ENCODE measurements around the gene TRIM29. TPM values are rescaled to one million over a fixed set of nuclear protein-coding genes. Genes with fewer than 3 reads are reported as not detected.

The TRIM29 gene
- total RNA-seq, 2 donors from 2014 or later, result 0.26 to 6.3 TPM

DNA sequence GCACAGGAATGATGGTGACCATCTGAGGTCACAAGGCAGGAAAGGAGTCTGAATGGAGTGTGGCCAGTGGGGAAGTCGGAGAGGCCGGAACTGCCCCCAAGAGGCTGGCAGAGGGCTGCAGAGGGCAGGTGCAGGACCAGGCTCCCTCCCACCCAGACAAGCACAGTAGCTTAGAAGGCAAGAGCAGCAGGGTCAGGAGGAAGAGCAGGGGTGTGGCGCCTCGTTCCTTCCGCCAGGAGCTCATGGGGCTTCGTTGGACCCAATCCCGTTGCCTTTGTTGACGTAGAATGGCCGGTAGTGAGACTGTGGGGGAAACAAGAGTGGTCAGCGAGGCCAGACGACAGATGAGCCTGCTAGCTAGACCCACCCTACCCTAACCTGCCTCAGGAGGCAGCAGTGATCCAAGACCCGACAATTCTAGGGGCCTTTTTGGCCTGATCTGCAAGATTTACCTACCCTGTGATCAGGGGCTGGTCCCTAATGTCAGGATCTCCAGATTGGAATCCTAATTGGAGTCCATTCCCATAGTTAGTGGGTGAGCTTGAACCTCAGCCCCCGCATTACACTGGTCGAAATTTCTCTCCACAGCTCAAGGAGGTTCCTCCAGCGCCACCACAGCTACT, 25.6 kb downstream of the TRIM29 start:
- Histone ChIP-seq H3K27me3 (no peaks in the 10 kb centered on the region), H3K9me3 (no peaks in the 10 kb centered on the region), H3K4me1 (no peaks in the 10 kb centered on the region), H3K36me3 (replicated peaks in 1 of 2; ENCODE audit: insufficient read depth in 1 of 2, low read depth in 2 of 2) (no peaks in the 10 kb centered on the region), H3K27ac (no peak overlapping the region), H3K4me3 (no peak overlapping the region)
- intact Hi-C loops (cut with DNase I), result loop anchor here (5.0 kb wide), 1 partner anchor 450 kb away; no protein-coding TSS in a partner anchor
- ATAC-seq, result no peak
- TF ChIP-seq, protein P1, sequence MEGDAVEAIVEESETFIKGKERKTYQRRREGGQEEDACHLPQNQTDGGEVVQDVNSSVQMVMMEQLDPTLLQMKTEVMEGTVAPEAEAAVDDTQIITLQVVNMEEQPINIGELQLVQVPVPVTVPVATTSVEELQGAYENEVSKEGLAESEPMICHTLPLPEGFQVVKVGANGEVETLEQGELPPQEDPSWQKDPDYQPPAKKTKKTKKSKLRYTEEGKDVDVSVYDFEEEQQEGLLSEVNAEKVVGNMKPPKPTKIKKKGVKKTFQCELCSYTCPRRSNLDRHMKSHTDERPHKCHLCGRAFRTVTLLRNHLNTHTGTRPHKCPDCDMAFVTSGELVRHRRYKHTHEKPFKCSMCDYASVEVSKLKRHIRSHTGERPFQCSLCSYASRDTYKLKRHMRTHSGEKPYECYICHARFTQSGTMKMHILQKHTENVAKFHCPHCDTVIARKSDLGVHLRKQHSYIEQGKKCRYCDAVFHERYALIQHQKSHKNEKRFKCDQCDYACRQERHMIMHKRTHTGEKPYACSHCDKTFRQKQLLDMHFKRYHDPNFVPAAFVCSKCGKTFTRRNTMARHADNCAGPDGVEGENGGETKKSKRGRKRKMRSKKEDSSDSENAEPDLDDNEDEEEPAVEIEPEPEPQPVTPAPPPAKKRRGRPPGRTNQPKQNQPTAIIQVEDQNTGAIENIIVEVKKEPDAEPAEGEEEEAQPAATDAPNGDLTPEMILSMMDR (IDR thresholded peaks at IDR 0.05), result no peak
- TF ChIP-seq POLR2A (IDR thresholded peaks at IDR 0.05), result no peak
- 71 to 81% methylated on average over 15 of the region's 15 CpGs for WGBS, 2 donors
- DNase-seq, result no peak

DNA sequence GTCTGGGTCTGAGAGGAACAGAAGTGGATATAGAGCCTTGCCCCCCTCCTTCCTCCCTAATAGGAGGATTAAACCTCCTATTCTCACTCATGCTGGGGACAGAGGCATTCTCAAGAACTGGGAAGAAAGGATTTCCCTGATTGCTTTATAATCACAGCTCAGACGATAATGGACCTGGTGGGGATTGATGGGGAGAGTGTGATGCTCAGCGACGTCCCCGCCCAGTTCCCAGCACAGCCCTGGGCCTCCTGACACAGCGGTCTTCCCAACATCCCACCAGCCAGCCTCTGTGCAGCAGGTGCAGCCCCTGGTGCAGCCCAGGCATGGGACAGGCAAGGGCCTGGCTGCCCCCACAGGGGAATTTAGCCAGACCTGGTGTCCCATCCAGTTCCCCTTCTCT, 28.4 kb downstream of the TRIM29 start:
- no peak for ATAC-seq
- 45 to 53% methylated on average over 2 to 5 of the region's 5 CpGs for WGBS, 2 donors
- no peak overlapping the region for H3K4me3 ChIP-seq
- H3K4me1 ChIP-seq, result no peaks in the 10 kb centered on the region
- H3K36me3 ChIP-seq (replicated peaks in 1 of 2; ENCODE audit: insufficient read depth in 1 of 2, low read depth in 2 of 2), result no peaks in the 10 kb centered on the region
- no peak for DNase-seq
- no peaks in the 10 kb centered on the region for H3K9me3 ChIP-seq
- H3K27ac ChIP-seq, result no peak overlapping the region
- no peaks in the 10 kb centered on the region for H3K27me3 ChIP-seq
- TF ChIP-seq, protein P1 (IDR thresholded peaks at IDR 0.05), result no peak
- TF ChIP-seq POLR2A (IDR thresholded peaks at IDR 0.05), result no peak
- intact Hi-C loops (cut with DNase I), result loop anchor here (5.0 kb wide), 1 partner anchor 627 kb away; no protein-coding TSS in a partner anchor

DNA sequence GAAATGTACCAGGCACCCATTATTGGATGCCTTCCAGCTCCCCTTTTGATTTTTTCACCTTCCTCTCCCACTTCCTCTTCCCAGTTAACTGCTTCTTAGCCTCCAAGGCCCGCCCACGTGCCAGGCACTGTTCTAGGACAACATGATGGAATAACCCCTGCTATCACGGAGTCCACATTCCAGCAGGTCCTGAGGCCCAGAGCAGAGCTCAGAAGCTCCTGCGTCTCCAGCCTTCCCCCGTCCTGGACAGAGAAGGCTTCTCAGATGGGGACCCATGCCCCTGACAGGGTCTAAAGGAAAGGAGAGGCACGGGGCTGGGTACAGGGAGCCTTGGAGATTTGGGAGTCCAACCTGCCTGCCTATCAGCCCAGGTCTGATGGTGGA, 29.1 kb downstream of the TRIM29 start:
- H3K4me3 ChIP-seq, result no peak overlapping the region
- no peaks in the 10 kb centered on the region for H3K36me3 ChIP-seq (replicated peaks in 1 of 2; ENCODE audit: insufficient read depth in 1 of 2, low read depth in 2 of 2)
- H3K27ac ChIP-seq, result no peak overlapping the region
- intact Hi-C loops (cut with DNase I), result loop anchor here (5.0 kb wide), 1 partner anchor 626 kb away; no protein-coding TSS in a partner anchor
- WGBS, 2 donors, result 25 to 33% methylated on average over 6 of the region's 6 CpGs
- DNase-seq, result peak in 1 of 4 donors; percentile 16
- H3K4me1 ChIP-seq, result no peaks in the 10 kb centered on the region
- no peak for ATAC-seq
- no peak for TF ChIP-seq POLR2A (IDR thresholded peaks at IDR 0.05)
- TF ChIP-seq, protein P1 (IDR thresholded peaks at IDR 0.05), result no peak
- no peaks in the 10 kb centered on the region for H3K27me3 ChIP-seq
- no peaks in the 10 kb centered on the region for H3K9me3 ChIP-seq

DNA sequence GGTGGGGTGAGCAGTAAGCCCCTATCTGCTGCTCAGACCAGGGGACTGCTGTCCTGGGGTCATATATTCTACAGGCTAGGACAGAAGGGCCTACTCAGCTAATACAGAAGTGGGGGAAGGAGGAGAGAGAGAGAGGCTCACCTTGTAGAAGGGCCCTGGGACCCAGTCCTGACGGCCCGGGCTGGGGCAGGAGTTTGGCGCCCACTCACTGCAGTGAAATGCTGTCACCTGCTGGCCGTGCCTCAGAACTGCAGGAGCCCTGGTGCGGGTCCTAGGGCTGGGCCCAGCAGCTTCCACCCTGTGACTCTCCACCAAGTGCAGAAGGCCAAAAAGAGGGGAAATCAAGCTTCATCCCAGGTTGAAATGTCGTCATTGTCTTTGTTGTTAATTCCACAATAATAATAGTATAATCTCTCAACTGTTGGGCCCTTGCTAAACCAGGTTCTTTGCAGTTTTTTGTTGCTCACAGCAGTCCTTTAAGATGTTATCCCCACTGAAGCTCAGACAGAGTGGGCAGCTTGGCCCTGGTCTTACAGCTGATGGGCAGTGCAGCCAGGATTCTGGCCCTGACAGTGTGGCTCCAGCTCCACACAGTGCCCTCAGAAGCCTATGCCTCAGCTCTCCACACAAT, 29.6 kb downstream of the TRIM29 start:
- WGBS, 2 donors, result 1 to 4% methylated on average over 5 to 6 of the region's 6 CpGs
- peak; percentile 86 for ATAC-seq
- peak; percentile 66 to 80 (median 75) for DNase-seq
- Histone ChIP-seq H3K4me1 (no peaks in the 10 kb centered on the region), H3K9me3 (no peaks in the 10 kb centered on the region), H3K36me3 (replicated peaks in 1 of 2; ENCODE audit: insufficient read depth in 1 of 2, low read depth in 2 of 2) (no peaks in the 10 kb centered on the region), H3K4me3 (no peak overlapping the region), H3K27ac (no peak overlapping the region), H3K27me3 (no peaks in the 10 kb centered on the region)
- intact Hi-C loops (cut with DNase I), result loop anchor here (5.0 kb wide), 1 partner anchor 626 kb away; no protein-coding TSS in a partner anchor
- TF ChIP-seq, protein P1 (IDR thresholded peaks at IDR 0.05), result peak; percentile 95 to 100 (median 98)
- no peak for TF ChIP-seq POLR2A (IDR thresholded peaks at IDR 0.05)
